Activated CD4-positive, alpha-beta T cell treated with anti-CD3 and anti-CD28 coated beads for 24 hours (primary cell): Measurements from ENCODE around the gene ANKRD18A.

Experiments used
- DNase-seq, 2 donors: peaks; one replicate each; pipeline ENCODE4 v3.0.0-alpha.2; 2020; ENCODE audit warnings: low read depth in 2 of 2

The ANKRD18A gene

DNA sequence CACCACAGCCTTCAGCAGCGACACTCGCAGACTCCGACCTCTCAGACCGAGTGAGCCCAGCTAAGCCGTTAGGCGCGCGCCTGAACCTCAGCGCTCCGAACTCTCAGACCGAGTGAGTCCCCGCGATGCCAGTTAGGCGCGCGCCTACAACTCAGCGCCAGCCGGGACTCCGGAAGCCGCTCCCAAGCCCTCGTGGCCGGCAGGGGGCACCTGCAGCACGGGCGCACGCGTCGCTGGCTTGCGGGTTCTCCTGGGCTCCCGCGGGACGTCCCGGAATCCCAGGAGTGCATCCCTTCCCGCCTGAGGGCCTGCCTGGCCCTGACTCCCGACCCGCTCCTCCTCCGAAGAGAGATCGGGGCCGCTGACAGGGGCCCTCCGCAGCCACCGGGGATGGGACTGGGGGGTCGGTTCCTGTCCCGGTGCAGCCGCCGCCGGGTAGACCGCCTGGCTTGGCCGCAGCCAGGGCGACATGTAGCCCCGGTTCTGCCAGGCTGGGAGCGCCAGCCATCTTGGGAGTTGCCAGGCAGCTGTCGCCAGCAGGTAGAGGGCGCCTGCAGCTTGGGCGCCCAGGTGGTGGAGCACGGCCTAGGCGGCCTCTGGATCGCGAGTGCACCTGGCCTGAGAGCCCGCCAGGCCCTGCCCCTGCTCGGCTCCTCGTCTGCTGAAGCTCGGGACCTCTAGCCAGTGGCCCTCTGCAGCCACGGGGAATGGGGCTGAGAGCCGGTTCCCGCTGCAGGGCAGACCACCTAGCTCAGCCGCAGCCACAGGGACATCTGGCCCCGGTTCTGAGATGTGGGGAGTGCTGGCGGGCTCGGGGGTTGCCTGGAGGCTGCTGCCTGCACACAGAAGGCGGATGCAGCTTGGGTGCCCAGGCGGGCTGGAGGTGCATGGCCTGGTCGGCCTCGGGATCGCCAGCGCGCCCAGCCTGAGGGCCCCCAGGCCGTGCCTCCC is at the start of gene ANKRD18A:
ANKRD18A (minus strand) TSS at position 114 of the 951 bp plus-strand sequence. CDS start 311 bp downstream, outside the sequence.
- peak; percentile 50 to 72 for DNase-seq

DNA sequence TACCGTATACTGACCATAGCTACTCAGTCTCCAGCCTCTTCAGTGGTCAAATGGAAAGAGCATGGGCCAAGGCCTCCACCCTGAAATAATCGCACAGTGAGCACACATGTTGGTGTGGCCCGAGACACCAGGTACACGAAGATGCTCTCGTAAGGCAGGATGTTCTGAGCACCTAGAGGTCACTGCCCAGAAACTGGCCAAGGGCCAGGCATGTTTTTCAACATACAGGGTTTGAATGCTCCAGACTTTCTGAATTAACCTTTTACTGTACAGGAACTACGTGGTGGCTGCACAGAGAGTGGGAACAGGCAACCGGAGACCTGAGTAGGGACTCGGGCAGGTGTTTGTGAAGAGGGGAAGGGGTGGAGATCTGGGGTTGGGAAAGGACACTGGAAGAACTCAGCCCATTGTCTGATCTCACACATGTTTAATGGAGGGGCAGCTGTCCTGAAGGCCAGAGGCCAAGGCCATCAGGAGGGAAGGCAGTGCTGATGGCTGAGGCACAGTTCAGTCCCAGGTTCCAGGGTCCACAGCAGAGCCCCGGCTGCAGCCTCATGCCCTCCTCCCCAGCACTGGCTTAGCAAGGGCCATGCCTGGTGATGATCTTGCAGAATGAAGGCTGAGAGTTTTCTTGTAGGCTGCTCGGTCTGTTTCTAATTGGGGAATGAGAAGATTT is 48.5 kb upstream of the ANKRD18A start:
- no peak for DNase-seq

DNA sequence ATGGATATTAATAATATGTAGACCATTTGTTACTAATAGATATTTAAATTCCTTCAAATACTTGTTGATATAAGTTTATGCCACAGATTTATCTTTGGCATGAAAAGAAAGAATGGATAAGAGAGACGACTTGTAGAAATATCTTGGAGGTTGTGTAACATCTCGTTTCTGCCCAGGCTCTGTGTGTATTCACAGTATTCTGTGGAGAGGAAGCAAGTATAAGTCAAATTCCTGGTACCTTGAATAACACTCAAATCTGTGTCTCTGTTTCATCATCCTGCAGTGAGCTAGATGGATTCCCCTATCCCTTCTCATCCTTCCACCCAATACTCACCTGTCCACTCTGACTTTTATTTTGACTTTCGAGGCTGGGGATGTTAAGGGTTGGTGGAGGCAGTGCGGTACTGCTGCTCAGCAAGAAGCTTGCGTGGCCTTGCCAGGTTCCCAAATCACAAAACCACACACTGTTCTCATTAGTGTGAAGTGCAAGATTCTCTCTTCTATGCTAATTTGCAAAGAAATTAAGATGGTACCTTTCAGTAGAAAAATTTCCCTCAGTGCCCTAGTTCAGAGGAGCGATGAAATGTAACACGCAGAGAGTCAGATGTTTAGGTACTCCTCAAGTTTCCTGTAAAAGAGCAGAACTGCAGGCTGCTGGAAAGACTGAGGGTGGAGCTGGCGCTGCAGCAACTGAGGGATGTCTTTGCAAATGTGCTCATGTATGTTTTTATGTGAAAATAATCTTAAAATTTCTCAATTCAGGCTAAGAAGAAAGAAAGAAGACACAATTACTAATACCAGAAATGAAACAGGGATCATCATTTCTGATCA is 42.6 kb upstream of the ANKRD18A start:
- DNase-seq, result no peak

DNA sequence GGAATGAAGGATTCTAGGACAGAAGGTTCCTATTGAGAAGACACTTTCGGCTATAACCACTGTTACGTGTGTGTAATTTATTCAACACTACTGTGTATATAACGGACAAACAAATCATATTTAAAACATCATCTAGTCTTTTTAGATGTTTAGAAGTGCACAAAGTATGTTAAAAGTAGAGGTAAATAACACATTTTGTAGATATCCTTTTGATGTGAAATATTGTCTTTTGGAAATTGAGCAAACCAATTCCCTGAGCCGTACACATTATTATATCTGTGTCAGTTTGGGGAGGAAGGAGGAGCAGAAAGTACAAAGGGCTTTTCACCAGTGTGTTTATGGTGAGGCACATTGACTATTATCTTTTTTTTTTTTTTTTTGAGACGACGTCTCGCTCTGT is 39.1 kb upstream of the ANKRD18A start:
- DNase-seq, result no peak

DNA sequence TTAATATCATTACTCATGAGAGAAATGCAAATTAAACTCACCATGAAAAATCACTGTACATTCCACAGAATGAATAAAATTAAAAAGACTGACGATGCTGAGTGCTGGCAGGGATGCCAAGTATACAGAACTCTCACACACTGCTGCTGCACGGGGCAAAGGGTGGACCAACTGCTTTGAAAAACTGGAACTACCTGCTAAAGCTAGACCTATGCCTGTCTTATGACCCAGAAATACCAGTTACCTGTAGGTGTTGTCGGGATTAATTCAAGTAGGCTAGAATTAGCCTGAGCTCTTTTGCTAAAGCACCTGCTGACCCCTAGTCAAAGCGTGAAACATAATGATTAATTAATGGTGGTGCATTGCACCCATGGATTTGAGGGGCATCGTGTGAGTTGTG is 36.5 kb upstream of the ANKRD18A start:
- DNase-seq, result no peak

DNA sequence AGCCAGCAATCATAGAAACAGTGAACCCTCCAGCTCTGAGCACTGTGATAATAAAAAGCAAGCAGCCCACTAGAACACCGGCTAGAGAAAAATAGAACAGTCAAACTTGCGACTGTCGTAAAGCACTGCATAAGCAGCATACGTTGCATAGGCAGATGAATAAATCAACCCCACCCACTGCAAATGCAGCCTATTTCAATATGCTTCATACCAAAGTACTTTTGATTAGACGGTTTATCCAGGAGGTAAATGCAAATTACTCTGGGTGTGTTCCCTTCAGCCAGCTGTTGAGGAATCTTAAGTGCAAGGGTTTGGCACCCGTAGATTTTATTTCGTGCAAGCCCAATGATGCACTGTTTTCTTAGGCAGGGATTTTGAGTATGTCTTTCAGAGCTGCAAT is 32.1 kb upstream of the ANKRD18A start:
- no peak for DNase-seq

DNA sequence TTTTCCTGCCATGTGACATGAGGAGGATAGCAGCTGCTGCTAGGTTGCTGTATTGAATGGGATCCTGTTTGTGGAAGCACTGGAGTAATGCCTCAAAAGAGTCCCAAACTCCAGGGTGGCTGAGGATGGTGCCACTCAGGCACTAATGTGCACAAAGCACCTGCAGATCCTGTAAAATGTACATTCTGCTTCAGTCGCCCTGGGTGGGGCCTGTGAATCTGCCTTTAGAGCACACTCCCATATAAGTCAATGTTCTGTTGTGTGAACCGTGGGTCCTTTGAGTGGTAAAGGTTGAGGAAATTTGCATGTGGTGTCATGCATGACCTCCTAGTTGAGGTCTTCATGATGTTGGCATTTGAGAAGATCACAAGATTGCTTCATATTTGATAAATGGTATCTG is 31.6 kb upstream of the ANKRD18A start:
- DNase-seq, result no peak

DNA sequence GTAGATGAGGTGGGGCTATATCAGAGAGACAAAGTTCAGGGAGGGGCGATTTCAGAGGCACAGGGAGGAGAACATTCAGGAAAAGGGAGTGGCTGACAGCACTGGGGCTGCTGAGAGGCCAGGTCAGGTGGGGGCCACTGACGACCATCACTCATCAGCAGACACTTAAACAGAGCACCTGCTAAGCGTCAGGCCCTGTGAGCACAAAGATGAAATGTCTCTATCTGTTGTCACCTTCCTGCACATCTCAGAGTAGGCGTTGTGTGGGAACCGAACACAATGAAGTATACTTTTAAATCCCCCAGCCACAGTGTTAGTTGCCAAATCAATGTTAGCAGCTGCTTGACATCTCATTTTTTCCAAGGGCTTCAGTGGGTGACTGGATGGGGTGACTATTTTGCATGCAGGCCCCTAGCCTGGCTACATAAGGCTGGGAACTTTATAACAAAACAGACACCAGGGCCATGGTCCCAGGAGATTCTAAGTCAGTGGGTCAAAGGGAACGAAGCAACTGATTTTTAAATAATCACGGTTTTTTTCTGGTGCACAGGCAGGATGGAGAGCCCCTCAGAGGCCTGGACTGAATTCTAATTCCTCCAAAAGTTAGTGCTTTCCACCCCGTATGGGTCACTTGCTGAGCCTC is 31.1 kb upstream of the ANKRD18A start:
- no peak for DNase-seq

DNA sequence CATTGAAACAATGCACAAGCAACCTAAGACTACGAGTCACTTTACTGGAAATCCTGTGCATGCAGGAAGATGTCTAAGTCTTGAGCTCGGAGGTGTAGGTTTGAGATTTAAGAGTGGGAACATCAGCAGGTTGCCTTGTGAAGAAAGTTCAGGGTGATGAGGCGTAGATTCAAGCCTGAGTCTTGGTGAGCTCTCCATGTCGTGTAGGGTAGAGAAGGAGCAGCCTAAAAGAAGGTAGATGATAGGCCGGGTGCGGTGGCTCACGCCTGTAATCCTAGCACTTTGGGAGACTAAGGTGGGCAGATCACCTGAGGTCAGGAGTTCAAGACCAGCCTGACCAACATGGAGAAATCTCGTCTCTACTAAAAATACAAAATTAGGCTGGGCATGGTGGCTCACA is 30.2 kb upstream of the ANKRD18A start:
- no peak for DNase-seq

DNA sequence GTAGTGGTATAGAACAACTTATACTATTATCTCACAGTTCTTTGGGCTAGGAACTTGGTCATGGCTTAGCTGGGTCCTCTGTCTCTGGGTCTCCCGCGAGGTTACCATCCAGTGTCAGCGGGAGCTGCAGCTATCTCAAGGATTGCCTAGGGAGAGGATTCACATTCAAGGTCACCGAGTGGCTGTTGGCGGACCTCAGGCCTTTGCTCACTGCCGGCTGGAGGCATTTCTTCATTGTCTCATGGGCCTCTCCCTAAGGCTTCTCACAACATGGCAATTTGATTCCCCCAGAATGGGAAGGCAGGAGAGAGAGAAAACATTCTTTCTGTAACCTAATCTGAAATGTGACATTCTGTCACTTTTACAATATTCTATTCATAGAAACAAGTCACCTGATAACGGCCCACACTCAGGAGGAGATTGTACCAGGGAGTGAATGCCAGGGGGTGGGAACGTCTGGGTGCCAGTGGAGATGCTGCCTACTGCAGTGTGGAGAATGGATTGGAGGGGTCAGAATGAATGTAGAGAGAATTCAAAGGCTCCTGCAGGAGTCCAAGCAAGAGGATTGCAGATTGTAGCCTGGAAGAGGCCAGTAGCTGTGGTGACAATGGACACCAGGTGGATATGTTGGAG is 29.5 kb upstream of the ANKRD18A start:
- DNase-seq, result no peak

DNA sequence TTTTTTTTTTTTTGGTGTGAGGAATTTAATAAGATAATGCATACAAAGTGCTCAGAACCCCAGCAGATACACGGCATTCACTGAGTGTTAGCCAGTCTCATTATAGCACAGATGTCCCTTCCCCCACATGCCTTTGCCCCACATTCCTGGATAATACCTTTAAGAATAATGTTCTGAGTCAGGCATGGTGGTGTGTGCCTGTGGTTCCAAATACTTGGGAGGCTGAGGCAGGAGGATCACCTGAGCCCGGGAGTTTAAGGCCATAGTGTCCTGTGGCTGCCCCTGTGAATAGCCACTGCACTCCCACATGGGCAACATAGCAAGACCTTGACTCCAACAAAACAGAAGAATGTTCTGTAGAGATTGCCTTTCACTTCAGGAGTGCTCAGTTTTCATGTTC is 24.2 kb upstream of the ANKRD18A start:
- DNase-seq, result no peak

DNA sequence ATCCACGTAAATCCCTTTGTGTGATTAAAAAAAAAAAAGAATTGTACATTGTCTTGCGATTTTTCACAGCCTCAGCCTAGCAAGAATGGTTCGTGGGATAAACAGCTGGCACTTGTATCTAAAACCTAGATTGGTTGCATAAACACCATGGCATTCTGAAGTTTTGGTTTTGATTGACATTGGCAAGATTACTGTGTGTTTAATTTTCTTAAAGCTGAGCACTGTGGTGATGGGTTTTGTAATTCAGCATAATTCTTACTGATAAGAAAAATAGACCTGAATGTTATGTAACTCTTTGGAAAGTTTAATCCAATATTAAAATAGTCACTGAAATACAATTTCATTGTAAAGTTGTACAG is 23.4 kb upstream of the ANKRD18A start:
- DNase-seq, result no peak

DNA sequence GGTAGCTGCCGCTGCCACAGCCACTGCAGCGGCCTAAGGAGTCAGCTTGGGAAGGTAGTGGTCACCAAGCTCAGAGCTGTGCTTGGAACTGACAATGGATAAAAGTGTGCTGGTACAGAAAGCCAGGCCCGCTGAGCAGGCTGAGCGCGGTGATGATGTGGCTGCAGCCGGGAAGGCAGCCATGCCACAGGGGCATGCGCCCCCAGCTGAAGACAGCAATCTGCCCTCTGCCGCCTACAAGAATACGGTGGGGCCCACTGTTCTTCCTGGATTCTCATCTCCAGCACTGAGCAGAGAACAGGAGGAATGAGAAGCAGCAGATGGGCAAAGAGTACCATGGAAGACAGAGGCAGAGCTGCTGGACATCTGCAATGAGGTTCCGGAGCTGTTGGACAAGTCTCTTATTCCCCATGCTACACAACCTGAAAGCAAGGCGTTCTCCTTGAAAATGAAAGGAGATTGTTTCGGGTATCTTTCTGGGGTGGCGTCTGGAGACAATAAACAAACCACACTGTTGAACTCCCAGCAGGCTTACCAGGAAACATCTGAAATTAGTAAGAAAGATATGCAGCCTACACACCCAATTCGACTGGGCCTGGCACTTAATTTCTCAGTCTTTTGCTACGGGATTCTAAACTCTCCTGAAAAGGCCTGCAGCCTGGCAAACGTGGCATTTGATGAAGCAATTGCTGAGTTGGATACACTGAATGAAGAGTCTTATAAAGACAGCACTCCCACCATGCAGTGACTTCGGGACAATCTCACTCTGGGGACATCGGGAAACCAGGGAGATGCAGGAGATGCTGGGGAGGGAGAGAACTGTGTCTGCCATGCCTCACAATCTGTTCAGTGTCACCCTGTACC is 22.8 kb upstream of the ANKRD18A start:
- no peak for DNase-seq

DNA sequence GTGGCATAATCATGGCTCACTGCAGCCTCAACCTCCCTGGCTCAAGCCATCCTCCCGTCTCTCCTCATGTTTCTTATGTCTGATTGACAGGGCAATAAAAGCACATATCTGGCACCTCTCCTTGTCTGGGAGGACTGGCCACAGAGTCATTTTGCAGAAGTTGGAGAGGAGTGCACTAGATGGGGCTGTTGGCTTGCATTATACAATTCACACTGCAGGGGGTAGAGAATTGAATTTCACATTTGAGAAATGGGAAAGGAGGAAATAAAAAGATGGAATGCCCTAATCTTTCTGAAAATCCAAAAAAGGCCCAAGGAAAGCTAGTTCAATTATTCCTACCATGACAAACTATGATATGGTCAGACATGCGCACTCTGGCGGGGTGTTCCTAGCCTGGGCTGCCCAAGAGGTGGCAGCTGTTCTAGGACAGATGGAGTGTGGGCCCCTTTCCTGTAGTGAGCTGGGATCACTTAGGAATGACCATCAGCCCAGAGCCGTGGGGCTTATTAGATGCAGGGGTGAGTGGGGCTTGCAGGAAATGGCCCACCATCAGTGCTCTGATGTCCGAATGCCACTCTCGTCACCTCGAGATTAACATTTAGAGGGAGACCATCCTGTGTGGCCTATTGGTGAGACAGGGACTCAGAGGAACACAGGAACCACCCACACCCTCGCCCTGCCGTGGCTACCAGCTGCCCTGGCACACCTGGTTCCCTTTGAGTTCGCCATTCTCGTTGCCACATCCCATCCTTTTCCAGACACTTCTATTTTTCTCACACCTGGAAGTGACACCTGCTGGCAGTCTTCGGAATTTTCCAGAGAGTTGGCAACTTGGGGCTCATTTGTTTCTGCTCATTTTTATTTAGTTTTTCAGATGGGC is 21.8 kb upstream of the ANKRD18A start:
- no peak for DNase-seq

DNA sequence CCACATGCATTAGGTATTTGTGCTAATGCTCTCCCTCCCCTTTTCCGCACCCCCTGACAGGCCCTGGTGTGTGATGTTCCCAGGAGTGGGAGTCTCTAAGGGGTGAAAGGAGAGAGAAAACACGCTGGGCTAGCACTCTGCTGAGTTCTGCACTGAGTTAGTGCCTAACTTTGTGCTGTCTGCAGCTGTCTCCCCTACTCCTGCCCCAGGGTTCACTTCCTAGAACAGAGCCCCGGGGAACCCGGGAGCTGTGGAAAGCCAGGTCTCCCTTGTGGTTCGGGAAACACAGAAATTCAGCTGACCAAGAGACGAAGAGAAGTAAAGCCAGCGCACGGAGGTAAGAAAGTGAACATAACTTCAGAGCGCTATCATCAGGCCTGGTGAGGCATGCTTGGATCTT is 20.7 kb upstream of the ANKRD18A start:
- no peak for DNase-seq

DNA sequence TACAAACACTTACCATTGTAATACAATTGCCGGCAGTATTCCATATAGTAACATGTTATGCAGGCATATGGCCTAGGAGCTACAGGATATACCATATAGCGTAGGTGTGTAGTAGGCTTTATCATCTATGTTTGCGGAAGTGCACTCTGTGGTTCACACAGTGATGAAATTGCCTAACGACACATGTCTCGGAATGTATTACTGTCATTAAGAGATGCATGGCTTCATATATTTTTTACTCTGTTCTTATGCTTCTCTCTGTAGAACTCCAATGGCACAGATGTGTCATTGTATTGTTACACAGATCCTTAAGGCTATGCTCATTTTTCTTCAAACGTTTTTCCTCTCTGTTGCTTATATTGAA is 19.2 kb upstream of the ANKRD18A start:
- DNase-seq, result no peak

DNA sequence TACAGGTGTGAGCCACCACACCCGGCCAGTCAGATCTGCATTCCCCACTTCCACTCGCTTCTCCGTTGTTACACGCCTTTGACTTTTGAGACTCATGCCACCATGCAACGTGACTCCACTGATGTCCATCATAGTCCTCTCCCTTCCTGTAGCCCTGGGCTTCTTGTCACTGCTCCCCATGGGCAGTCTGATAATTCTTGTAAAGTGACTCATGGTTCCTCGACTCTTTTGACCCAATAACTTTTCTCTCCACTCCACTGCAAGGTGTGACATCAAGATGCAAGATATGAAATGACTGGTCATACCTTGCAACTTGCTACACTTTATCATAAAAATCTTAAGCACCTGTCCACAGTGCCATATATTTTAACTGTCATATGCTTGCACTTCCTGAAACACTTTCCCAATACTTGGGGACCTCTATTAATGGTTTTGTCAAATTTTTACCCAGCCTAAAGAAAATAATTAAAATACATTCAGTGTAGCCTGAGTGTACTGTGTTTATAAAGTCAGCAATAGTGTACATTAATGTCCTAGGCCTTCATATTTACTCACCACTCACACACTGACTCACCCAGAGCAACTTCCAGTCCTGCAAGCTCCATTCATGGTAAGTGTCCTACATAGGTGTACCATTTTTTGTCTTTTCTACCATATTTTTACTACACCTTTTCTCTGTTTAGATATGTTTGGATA is 18.6 kb upstream of the ANKRD18A start:
- DNase-seq, result no peak

DNA sequence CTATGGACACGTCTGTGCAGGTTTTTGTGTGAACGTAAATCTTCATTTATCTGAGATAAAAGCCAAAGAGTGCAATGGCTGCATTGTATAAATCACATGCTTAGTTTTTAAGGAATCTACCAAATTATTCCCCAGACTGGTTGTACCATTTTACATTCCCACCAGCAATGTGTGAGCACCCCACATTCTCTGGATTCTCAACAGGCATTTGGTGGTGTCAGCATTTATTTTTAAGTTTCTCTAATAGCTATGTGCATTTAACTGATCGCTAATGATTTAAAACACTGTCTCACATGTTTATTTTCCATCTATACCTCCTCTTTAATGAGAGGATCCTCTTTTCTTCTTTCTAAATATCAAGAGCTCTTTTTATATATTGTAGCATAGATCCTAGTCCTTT is 13.9 kb upstream of the ANKRD18A start:
- DNase-seq, result no peak

DNA sequence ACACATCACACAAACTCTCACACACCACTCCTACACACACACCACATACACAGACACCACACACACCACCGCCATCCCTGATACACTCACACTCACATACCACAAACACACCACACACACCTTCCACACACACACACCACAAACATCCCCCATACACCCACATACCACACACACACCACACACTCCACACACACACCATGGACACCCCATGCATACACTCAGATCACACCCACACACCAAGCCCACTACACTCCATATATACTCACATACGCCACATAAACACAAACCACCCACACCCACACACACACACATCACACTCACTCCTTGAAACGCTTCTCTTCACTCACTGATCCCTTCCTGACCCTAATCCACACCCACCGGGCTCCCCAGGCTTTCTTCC is 9.1 kb upstream of the ANKRD18A start:
- no peak for DNase-seq
